ENCODE measurements around the gene PRKCE.
A peak's percentile ranks its signal among the peaks of the same experiment; 100 is the strongest.

GRCh38 chr2:46230115-46230571, 578.7 kb downstream of the PRKCE start:
- no peak for TF ChIP-seq EZH2phosphoT487 (IDR thresholded peaks at IDR 0.05; ENCODE audit: unreplicated experiment)
- no peak for TF ChIP-seq ZNF331 (CRISPR knock-in tag; IDR thresholded peaks at IDR 0.05; ENCODE audit: low read depth)
- peak; percentile 16 to 36; a peak in 3 of 4 replicates for TF ChIP-seq CTCF (conservative IDR thresholded peaks at IDR 0.05; ENCODE audit: low read depth in 2 of 2)
- no peak for TF ChIP-seq POLR2AphosphoS5 (IDR thresholded peaks at IDR 0.05; ENCODE audit: low read depth)
- no peak for TF ChIP-seq ETS1 (IDR thresholded peaks at IDR 0.05)
- TF ChIP-seq EZH2 (IDR thresholded peaks at IDR 0.05; ENCODE audit: low read depth, unreplicated experiment) = no peak
- TF ChIP-seq REST (IDR thresholded peaks at IDR 0.05; ENCODE audit: unreplicated experiment) = no peak
- TF ChIP-seq JUNB (IDR thresholded peaks at IDR 0.05; ENCODE audit: unreplicated experiment) = no peak
- no peak for TF ChIP-seq CREB1 (CRISPR knock-in tag; IDR thresholded peaks at IDR 0.05; ENCODE audit: low read depth)
